HG02763 (cell line): ENCODE data around the gene FASTK.

ENCODE experiments used
- ATAC-seq: cut with Tn5 transposase; IDR thresholded peaks from one replicate; pipeline ENCODE4 v1.9.1; 2021; ENCODE audit warnings: mild to moderate bottlenecking, moderate library complexity; ENCODE audit not compliant: unreplicated experiment

Gene FASTK

DNA sequence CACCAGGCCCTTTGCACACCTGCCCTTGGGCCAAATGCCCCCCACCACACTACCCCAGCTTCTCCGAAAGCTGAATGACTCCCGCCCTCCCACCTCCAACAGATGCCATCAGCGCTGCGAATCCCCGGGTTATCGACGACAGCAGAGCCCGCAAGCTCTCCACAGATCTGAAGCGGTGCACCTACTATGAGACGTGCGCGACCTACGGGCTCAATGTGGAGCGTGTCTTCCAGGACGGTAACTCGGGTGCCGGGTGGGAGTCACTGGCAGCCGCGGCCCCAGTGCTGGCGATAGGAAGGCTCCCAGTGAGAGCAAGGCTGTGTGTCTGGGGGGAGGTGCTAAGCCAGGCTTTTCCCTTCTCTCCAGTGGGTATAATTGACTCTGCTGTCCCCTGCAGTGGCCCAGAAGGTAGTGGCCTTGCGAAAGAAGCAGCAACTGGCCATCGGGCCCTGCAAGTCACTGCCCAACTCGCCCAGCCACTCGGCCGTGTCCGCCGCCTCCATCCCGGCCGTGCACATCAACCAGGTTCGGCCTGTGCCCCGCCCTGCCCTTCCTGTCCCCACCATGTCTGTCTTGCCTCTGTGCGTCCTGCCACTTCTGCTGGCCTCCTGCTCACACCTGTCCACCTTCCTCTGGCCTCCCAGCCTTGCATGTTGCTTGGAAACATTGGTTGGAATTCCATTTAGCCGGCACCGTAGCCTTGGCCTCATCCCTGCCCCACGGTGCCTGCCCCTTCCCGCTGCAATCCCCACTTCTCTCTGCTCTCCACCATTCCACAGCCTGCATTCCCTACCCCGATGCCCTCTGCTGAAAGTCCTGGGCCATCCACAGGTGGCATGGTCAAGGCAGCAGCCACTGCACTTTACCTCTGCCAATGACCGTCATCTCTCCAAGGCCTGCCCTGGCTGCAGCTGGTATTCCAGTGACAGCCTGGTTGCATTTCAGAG lies 37.8 kb upstream of the FASTK start:
- no peak for ATAC-seq

DNA sequence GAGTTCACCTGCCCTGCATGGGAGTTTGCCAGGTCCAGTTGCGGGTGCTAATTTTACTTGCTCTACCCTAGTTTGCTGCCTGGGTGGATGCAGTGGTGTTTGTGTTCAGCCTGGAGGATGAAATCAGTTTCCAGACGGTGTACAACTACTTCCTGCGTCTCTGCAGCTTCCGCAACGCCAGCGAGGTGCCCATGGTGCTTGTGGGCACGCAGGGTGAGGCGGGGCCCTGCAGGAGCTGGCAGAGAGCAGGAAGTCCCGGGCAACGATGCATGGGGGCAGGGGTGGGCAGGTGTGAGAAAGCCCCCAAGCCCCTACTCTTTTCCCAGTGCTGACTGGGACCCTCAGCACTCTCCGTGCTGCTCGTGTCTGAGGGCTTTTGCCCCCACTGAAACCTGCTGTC lies 37.0 kb upstream of the FASTK start:
- ATAC-seq = no peak

DNA sequence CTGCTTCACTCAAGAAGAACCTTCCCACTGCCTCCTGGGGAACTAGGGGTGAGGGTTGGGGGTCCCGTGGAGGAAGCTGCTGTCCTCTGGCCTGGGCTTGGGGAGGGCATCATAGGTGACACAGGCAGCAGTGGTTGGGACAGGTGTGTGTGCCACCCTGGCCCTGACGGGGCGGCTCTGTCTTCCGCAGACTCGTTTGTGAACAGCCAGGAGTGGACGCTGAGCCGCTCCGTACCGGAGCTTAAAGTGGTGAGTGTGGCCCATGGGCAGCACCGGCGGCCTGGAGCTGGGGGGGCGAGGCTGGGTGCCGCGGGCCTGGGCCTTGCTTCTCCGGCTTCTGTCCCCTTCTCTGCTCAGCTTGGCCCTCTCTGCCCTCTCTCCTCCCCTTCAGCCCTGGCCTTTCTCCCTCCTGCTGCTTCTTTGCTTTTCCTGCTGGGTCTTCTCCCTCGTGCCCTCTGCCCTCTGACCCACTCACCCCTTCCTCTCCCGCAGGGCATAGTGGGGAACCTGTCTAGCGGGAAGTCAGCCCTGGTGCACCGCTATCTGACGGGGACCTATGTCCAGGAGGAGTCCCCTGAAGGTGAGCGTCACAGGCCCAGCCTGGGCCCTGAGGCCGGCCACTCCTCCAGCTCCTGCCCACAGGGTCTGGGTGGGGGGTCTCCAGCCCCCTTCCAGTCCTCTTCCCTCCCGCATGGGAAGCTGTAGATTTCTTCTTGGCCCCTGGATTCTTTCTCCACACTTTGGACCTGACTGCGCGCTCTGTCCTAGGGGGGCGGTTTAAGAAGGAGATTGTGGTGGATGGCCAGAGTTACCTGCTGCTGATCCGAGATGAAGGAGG lies 36.2 kb upstream of the FASTK start:
- no peak for ATAC-seq

DNA sequence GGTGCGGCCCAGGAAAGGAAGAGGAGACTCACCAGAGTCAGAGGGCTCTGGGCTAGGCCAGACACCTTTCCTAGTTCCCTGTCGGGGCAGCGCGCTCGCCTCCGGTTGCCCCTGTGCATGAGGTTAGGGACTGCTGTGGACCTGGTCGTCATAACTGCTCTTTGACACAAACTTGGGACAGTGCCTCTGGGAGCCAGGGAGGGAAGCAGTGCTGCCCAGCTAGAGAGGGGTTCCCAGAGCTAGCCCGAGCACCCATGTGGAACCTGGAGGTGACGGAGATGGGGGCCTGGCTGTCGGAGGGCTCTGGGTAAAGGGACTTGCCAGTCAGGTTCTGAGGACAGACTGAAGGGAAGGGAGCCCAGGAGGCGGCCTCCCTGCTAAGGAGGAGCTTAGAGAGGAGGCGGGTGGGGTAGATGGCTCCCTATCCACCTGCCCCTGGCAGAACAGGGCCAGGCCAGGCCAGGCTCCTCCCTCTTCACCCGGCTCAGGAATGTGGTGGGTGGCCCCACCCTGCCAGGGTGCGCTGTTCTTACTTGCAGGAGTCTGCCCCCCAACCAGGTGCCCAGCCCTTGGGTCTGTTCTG lies 35.3 kb upstream of the FASTK start:
- ATAC-seq = no peak

DNA sequence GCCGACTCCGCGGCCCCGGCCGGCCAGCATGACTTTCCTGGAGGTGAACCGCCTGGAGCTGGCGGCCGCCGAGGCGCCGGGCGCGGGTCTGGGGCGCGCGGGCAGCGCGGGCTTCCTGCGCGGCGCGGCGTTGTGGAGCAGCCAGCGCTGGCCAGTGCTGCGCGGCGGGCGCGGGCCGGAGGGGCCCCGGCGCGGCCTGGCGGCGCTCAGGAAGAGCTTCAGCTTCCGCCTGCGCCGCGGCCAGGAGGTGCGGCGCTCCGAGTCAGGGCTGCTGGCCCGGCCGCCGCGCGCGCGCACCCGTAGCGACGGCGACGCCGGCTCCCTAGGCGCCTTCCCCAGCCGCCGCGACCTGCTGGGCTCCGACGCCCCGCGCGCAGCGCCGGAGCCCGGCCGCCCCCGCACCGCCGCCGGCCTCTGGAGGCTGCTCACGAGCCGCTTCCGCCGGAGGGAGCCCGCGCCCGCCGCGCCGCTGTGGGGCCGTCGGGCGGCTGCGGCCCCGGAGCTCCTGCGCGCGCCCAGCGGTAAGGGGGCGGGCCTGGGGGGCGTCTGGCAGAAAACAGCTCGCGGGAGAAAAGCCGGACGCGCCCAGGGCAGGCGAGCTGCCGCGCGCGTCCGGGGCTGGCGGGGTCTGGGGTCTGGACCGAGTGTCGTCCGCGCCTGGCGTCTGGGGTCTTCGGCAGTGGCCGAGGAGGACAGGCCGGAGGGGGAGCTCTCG lies 34.7 kb upstream of the FASTK start:
- ATAC-seq = no peak

DNA sequence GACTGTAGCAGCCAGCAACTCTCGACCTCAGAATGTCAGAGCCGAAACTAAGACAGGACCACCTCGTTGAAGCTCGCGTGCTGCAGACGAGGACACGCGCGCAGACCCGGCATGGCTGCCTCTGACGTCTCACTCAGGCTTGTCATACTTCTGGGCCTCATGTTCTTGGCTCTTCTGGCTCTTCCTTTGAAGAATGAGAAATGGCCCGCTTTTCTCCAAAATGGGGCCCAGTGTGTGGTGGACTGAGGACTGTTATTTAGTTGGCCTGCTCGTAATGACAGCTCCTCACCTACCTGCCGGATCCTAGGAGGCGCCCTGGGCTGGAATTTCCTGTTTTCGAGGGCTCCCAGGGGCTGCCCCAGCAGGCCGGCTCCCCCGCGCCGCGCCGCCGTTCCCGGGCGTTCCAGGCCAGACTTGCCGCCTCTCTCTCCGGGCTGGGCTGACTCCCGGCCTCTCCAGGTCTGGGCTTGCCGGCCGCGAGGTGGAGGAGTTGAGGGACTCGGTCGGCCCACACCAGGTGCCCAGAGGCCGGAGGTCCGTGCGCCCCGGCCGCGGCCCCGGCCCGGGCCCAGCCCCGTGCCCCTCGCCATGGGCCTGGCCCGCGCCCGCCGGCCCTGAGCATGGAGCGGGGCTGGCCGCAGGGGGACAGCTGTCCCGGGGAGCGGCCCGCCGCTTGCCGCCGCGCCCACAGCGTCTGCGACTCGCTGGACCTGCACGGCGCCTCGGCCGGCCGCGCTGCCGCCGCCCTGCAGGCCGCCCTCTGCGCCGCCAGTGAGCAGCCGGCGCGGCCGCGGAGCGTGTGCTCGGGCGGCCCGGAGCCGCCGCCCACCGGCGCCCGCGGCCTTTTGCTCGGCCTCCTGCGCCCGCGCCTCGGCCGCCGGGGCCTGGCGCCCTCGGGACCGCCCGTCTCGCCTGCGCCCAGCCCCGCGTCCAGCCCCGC lies 33.8 kb upstream of the FASTK start:
- no peak for ATAC-seq

DNA sequence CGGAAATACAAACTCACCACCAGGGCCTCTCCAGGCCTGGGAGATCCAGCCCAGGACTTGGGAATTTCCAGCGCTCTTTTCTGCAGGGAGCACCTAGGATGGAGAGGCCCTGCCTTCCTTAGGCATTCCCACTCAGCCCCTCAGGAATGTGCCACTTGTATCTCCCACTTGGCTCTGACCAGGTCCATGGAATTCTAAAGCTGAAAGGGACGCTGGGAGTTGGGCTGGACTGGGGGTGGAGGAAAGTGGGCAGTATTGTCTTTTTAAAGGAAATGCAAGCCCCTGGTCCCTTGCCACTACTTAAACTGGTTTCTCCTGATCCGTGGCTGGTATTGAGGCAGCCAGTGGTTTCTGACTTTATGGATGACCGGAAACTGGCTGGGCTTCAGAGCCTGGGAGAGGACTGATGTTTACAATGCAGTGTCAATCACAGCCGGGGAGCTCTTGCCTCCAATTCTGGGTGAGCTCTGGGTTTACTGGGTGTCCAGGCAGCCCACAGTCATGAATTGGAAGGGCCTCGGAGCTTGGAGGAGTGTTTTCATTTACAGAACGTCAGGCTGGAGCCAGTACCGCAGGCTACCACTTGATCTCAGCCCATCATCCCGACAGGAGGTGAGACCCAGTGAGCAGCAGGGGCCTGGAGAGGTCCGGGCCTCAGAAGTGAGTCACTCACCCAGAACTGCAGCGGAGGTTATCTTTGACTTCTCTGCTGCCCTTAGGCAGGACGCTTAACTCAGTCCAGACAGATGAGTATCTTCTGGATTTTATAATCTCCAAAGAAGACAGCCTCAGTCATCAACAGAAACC lies 32.9 kb upstream of the FASTK start:
- no peak for ATAC-seq

DNA sequence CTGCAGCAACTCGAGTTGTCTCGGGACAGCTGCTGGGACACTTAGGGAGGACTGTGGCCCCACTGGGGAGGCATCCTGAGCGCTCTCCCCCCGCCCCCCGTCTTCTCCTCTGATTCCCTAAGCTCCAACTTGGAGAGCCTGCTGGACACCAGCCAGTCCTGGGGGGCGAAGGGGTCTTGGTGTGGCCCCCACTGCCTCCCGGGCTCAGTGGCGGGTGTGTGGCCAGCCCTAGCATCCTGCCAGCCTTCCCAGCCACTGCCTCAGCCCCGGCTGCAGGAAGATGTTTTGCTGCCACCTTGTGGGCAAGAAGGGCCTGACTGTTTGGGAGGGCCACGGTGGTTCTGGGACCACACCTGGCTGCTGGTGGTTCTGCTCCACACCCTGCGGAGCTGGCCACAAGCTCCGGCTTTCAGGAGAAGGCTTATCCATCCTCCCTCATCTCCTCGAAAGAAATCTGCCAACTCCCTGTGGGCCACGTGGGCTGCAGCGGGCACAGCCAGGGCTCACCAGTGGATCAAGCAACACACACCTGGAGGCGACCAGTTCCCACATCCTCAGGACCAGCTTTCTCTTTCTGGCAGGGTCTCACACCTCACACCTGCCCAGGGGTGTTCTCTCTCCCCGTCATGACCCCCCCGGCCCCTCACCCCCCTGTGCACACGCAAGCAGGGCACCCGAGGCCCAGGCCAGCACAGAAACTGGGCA lies 30.5 kb upstream of the FASTK start:
- ATAC-seq = no peak

DNA sequence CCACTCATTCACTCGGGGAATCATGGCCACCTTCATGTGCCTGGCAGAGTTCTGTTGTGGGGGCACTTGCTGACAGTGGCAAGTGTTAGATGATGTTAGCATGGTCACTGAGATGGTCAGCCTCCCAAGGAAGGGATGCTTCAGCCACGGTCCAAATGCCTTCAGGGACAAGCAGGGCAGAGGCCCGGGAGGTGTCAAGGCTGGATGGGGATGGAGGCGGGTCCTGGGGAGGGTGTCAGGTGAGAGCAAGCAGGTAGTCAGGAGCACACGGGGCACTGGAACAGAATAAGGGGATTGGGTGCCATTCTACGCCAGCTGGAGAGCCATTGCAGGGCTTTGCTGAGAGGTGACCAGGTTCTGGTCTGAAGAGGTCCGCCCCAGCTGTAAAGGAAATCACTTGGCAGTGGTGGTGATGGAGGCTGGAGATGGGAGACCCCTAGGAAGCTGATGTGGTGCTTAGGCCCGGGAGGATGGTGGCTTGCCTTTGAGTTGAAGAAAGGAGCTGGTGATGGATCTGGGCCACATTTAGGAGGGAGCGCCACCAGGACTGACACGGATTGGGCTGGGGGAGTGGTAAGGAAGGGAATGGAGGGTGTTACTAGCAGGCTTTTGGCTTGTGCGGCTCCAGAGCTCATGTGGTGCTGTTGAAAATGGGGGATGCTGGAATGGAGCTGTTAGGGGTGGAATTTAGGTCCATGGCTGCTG lies 29.8 kb upstream of the FASTK start:
- no peak for ATAC-seq

DNA sequence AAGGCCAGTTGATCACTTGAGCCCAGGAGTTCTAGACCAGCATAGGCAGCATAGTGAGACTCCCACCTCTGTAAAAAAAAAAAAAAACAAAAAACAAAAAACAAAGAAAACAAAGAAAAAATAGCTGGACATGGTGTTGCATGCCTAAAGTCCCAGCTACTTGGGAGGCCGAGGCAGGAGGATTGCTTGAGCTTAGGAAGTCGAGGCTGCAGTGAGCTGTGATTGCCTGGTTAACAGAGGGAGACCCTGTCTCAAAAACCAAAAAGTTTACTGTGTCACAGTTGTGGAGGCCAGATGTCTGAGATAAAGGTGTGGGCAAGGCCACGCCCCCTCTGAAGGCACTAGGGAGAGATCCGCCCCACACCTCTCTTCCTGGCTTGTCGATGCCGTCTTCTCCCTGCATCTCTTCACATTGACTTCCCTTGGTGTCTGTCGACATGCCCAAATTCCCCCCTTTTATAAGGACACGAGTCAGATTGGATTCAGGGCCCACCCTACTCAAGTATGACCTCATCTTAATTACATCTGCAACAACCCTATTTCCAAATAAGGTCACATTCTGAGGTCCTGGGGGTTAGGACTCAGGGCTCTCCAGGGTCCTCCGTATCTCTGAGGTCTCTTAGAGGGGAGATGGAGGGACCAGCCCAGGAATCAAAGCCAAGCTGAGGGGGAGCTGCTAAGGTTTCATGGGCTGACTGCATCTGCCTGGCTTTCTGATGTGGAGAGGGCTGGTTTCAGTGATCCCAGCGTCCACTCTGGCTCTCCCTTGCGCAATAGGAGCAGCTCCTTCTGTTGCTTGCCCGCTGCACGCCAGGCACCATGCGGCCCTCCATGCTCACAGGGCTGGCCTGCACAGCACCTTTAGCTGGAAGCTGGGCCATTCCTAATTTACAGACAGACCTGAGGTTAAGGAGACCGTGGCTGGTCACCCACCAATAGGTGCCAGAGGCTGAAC lies 28.8 kb upstream of the FASTK start:
- no peak for ATAC-seq

DNA sequence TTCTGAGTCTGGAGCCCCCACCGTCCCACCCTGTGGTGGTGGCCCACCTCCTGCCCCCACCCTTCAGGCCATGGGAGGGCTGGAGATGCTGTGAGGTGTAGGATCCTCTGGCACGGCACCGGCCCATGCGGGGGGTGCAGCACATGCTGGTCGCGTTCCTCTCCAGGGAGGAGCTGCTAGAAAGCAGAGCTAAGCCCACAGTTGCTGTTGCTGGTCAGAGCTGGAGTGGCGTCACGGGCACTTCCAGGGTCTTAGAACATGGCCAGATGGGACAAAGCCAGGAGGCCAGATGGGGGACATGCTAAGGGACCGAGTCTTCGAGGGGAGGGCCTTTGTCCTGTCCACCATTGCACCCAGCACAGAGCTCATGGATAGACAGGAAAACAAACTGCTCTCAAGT lies 27.3 kb upstream of the FASTK start:
- no peak for ATAC-seq

DNA sequence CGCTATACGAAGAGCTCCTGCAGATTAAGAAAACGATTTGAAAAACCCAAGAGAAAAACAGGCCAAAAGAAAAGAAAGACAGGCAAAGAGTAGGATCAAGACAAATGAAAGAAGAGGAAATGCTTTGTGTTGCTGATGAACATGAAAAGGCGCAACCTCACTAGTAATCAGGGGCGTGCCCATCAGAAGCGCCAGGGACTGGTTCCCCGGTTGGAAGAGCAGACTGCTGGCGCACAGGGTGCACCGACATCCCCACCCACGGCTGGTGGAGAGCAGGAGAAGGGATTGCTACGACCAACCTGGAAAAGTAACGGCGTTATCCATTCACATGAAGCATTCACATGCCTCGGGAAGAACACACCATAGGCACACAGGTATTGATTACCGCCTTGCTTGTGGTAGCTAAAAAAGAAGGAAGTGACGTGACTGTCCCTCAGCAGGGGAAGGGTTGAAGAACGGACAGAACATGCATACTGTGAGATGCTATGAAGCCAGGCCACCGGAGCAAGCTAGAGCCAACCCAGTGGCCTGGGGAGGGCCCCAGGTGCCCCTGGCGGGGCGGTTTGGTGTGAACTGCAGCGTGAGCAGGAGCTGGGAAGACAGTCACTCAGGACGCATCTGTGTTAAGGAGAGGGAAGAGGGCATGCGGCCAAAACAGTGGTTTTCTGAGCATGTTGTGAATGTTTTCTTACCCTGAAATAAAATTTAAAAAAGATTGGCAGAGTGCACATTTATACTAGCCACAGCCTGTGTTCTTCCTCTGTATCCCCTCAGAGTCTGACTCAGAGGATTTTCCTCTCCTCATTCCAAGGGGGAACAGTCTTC lies 24.0 kb upstream of the FASTK start:
- ATAC-seq = no peak

DNA sequence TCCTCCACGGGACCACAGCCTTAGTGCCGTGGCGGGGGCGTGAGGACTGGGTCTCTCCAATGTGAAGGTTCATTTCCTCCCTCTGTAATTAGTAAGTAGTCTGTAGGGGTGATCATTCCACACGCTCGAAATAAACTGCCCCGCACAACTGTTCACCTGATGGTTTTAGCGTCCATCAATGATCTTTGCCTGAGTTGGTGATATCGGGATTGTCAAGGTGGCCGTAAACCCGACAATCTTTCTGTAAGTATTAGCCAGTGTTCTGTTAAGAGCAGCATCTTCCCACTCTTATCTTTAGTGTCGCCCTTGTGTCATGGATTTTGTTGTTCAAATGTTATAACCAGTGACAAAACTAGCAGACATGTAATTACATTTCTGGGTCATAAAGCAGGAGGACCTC lies 23.4 kb upstream of the FASTK start:
- no peak for ATAC-seq

DNA sequence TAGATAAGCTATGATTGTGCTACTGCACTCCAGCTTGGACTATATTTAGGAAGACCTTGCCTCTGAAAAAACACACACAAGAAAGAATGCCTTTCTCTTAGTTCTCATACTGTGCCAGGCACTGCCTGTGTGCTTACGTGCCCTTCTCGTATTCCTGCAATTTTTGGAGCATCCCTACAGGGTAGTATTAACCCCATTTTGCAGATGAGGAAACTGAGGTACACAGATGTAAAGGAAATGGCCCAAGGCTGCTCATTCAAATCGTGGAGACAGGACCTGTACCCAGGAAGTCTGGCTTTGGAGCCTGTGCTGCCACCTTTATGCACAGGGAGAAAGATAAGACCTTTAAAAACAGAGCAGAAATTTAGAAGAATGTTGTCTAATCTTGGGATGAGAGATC lies 22.4 kb upstream of the FASTK start:
- ATAC-seq = no peak

DNA sequence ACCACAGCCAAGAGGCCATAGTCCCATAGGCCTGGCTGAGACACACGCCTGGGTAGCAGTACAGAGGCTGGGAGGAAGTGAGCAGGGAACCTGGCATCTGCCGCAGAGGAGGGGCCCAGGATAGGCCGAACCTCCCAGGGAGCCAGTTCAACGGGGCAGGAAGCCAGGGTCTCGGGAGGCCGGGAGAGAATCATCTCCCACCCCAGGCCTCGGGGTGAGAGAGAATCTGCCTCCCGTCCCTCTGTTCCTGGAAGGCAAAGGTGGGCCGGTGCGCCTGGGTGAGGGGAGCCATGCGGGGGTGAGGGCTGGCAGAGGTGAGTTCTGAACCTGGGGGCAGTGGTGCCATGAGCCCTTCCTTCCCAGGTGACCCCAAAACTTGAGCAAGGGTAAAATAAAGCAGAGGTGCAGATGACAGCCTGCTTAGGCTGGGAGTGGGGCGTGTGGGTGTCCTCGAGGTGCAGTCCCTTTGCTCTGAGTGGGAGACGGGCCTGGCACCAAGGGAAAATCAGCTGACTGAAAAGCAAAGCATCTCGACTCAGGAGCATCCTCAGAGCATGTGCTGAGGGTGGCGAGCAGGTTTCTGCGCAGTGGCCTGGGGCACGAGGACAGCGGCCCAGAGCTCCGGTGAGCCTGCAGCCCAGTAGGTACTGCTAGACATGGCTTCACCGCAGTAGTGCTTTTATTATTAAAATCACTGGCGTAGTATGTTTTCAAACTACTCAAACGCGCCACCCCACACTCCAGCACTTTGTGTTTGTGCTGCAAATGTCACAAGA lies 21.2 kb upstream of the FASTK start:
- no peak for ATAC-seq
